ENCODE data around the gene AHNAK2. TPM values are rescaled to one million over a fixed set of nuclear protein-coding genes. Genes with fewer than 3 reads are reported as not detected.

Gene AHNAK2
- total RNA-seq, 1 experiment from 2014 or later: 223 TPM

DNA sequence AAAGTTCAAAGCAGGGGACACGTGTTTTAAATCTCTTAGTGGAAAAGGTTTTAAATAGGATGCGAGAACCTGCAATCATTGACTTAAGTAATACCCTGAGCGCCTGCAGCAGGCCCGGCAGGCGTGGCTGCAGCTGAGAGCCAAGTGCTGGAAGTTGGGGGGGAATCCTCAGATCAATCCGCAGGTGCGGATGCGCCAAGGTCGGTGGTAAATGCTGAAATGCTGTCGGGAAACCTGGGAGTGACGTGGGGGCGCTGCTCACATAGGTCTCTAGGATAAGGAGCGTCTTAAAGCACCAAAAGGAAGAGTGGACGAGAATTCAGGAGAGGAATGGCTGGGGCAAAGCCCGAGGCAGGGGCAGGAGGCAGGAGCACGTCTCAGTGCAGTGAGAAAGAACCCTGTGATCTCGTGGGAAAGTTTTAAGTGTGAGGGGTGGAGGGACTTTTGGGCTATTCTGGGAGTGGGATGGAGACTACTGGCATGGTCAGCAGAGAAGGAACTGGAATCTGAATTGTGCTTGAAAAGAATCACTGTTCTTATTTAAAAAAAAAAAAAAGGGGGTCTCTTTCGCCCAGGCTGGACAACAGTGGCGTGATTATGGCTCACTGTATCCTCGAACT, 43.6 kb upstream of the AHNAK2 start:
- no peaks in the 10 kb centered on the region for H3K9me3 ChIP-seq (ENCODE audit: control insufficient read depth, insufficient read depth, low read depth, low read length)
- peaks cover 40% of the 10 kb centered on the region for H3K4me1 ChIP-seq (ENCODE audit: control insufficient read depth, insufficient read depth, low read length)
- peak overlapping the region; percentile 99 for H3K27ac ChIP-seq (ENCODE audit: low read length)
- intact Hi-C loops (cut with micrococcal nuclease; ENCODE audit: unreplicated experiment): no loop called here
- in situ Hi-C loops (cut with HindIII; ENCODE audit: low pct_unique_long_range_greater_than_20kb, low sequenced_read_pairs): no loop called here
- no peaks in the 10 kb centered on the region for H3K27me3 ChIP-seq (ENCODE audit: control insufficient read depth, insufficient read depth, low read length)
- peaks cover 7% of the 10 kb centered on the region; the same call in 1 of the 2 replicates for H3K36me3 ChIP-seq (ENCODE audit: control insufficient read depth, insufficient read depth, low read length)
- DNase-seq (ENCODE audit: low read depth, low spot score) (no peak), ATAC-seq (no peak)
- ChIA-PET POLR2A (no interaction called here), CTCF (interaction anchor here (0.6 kb wide), 2 partner anchors 12 to 24 kb away, joined by 3 to 4 read pairs; no protein-coding TSS in a partner anchor)
- H3K4me3 ChIP-seq (ENCODE audit: low read depth in 2 of 2, low read length in 2 of 2): peak overlapping the region; percentile 71 to 86
- TF ChIP-seq SIN3A (IDR thresholded peaks at IDR 0.05; ENCODE audit: borderline replicate concordance, insufficient read depth, low read depth, low read length): no peak
- BruUV-seq (replicated peaks): TSS peak; percentile 95

DNA sequence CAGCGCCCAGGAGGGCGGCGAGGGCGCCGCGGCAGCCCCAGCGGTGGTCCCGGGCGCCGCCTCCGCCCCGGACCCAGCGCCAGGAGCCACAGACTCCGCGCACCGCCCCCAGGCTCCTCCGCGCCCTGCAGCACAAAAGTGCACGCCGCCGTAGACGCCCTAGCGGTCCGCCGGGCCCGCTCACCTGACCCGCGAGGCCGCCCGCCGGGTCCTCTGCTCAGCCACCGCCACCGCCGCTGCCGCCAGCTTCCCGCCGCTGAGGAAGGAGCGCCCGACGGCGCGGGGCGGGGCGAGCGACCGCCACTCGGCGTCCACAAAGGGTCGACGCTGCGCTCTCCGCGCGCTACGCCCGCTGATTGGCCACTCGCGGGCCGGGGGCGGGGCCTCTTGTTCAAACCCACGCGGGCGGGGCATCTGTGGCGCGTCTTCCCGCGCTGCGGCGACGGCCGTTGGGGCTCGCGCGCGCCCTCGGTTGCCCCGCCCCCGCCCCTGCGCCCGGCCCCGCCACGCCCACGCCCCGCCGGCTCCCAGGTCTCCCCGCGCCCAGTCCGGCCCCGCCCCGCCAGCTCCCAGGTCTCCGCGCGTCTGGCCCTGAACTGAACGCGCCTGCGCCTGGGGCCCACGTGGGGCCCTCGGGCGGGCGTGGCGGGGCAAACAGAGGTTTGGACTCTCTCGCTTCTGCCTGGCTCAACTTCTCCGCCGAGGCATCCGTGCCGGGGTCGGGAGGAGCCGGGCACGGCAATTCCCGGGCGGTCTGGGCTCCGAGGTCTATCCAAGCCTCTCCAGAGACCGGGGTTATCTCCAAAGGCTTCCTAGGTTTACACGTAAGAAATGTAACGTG, 42.9 kb upstream of the AHNAK2 start, which contains the start of gene CDCA4:
TSS of gene CDCA4 (minus strand) at position 269 of the 841 bp plus-strand sequence. CDS start 9,154 bp downstream, outside the sequence.
- BruUV-seq (replicated peaks): no TSS peak
- H3K4me1 ChIP-seq (ENCODE audit: control insufficient read depth, insufficient read depth, low read length): peaks cover 47% of the 10 kb centered on the region
- DNase-seq (ENCODE audit: low read depth, low spot score) (no peak), ATAC-seq (peak; percentile 85)
- peak; percentile 40; the same call in 1 of the 2 replicates for TF ChIP-seq SIN3A (IDR thresholded peaks at IDR 0.05; ENCODE audit: borderline replicate concordance, insufficient read depth, low read depth, low read length)
- TF ChIP-seq POLR2AphosphoS5 (IDR thresholded peaks at IDR 0.05; ENCODE audit: low read depth, low read length): peak; percentile 66; the same call in 1 of the 2 replicates
- TF ChIP-seq, protein P1, sequence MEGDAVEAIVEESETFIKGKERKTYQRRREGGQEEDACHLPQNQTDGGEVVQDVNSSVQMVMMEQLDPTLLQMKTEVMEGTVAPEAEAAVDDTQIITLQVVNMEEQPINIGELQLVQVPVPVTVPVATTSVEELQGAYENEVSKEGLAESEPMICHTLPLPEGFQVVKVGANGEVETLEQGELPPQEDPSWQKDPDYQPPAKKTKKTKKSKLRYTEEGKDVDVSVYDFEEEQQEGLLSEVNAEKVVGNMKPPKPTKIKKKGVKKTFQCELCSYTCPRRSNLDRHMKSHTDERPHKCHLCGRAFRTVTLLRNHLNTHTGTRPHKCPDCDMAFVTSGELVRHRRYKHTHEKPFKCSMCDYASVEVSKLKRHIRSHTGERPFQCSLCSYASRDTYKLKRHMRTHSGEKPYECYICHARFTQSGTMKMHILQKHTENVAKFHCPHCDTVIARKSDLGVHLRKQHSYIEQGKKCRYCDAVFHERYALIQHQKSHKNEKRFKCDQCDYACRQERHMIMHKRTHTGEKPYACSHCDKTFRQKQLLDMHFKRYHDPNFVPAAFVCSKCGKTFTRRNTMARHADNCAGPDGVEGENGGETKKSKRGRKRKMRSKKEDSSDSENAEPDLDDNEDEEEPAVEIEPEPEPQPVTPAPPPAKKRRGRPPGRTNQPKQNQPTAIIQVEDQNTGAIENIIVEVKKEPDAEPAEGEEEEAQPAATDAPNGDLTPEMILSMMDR (IDR thresholded peaks at IDR 0.05): no peak
- peak; percentile 65; the same call in 1 of the 2 replicates for TF ChIP-seq TCF7L2 (IDR thresholded peaks at IDR 0.05; ENCODE audit: low read depth, low read length)
- TF ChIP-seq, protein P2, sequence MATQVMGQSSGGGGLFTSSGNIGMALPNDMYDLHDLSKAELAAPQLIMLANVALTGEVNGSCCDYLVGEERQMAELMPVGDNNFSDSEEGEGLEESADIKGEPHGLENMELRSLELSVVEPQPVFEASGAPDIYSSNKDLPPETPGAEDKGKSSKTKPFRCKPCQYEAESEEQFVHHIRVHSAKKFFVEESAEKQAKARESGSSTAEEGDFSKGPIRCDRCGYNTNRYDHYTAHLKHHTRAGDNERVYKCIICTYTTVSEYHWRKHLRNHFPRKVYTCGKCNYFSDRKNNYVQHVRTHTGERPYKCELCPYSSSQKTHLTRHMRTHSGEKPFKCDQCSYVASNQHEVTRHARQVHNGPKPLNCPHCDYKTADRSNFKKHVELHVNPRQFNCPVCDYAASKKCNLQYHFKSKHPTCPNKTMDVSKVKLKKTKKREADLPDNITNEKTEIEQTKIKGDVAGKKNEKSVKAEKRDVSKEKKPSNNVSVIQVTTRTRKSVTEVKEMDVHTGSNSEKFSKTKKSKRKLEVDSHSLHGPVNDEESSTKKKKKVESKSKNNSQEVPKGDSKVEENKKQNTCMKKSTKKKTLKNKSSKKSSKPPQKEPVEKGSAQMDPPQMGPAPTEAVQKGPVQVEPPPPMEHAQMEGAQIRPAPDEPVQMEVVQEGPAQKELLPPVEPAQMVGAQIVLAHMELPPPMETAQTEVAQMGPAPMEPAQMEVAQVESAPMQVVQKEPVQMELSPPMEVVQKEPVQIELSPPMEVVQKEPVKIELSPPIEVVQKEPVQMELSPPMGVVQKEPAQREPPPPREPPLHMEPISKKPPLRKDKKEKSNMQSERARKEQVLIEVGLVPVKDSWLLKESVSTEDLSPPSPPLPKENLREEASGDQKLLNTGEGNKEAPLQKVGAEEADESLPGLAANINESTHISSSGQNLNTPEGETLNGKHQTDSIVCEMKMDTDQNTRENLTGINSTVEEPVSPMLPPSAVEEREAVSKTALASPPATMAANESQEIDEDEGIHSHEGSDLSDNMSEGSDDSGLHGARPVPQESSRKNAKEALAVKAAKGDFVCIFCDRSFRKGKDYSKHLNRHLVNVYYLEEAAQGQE (IDR thresholded peaks at IDR 0.05; ENCODE audit: insufficient read depth in 1 of 2, low read depth in 2 of 2, low read length in 1 of 2): no peak
- peak within 1 kb of the TSS; percentile 86 to 88 for H3K4me3 ChIP-seq (ENCODE audit: low read depth in 2 of 2, low read length in 2 of 2)
- no peaks in the 10 kb centered on the region for H3K9me3 ChIP-seq (ENCODE audit: control insufficient read depth, insufficient read depth, low read depth, low read length)
- peak within 1 kb of the TSS; percentile 99 for H3K27ac ChIP-seq (ENCODE audit: low read length)
- no peaks in the 10 kb centered on the region for H3K27me3 ChIP-seq (ENCODE audit: control insufficient read depth, insufficient read depth, low read length)
- in situ Hi-C loops (cut with HindIII; ENCODE audit: low pct_unique_long_range_greater_than_20kb, low sequenced_read_pairs) (no loop called here), intact Hi-C loops (cut with micrococcal nuclease; ENCODE audit: unreplicated experiment) (no loop called here)
- ChIA-PET CTCF (interaction anchor here (0.6 kb wide), 1 partner anchor 16 kb away, joined by 4 read pairs; no protein-coding TSS in a partner anchor), POLR2A (interaction anchor here (0.6 kb wide), 1 partner anchor 41 kb away, joined by 7 read pairs; no protein-coding TSS in a partner anchor)
- H3K36me3 ChIP-seq (ENCODE audit: control insufficient read depth, insufficient read depth, low read length): peaks cover 7% of the 10 kb centered on the region; the same call in 1 of the 2 replicates
